HG03469 (cell line): Measurements from ENCODE around the gene NTRK1.

Experiments used
- ATAC-seq: cut with Tn5 transposase; IDR thresholded peaks from one replicate; pipeline ENCODE4 v1.9.1; 2021; ENCODE audit warnings: mild to moderate bottlenecking, moderate library complexity, moderate number of reproducible peaks; ENCODE audit not compliant: unreplicated experiment

NTRK1 gene

DNA sequence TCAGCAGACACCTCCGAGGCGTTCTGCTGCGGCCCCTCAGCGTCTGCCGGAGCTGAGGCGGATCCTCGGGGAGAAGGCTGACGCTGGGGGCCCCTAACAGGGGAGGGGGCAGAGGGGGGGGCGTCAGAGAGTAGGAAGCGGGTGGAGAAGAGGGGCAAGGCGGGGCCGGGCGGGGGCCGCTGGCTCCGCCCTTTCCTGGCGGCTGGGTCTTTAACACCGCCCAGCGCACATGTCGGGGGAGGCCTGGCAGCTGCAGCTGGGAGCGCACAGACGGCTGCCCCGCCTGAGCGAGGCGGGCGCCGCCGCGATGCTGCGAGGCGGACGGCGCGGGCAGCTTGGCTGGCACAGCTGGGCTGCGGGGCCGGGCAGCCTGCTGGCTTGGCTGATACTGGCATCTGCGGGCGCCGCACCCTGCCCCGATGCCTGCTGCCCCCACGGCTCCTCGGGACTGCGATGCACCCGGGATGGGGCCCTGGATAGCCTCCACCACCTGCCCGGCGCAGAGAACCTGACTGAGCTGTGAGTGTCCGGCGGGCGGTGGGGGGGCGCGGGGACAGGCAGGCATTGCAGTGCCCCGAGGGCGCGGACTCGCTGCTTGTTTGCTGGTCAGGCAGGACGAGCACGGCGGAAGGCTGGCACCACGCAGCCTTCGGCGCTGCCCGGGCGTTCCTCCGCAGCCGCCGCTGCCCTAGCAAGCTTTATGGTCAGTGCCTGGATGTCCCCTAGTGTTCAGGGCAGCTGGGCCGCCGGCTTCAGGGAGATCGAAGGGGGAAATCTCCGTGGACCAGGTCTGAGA is at the start of gene NTRK1:
TSS of gene NTRK1 (plus strand) at position 238 of the 796 bp plus-strand sequence. CDS start at position 308, 70 bp downstream.
- ATAC-seq, result no peak

DNA sequence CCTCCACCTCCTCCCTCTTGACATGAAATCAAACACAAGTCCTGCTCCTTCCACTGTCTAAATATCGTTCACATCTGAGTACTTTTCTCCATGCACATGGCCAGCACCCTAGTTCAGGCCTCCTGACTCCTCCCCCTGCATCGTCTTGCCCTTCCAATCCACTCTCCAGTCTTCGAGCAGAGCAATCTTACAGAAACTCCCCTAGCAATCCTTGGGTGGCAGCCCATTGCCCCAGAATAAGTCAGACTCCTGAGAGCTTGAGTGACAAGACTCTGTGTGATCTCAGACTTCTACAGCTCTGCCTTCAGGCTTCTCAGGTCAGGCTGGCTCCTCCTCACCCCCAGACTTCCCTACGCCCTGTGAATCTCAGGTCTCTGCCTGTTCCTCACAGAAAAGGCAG is 49.5 kb upstream of the NTRK1 start:
- ATAC-seq, result no peak

DNA sequence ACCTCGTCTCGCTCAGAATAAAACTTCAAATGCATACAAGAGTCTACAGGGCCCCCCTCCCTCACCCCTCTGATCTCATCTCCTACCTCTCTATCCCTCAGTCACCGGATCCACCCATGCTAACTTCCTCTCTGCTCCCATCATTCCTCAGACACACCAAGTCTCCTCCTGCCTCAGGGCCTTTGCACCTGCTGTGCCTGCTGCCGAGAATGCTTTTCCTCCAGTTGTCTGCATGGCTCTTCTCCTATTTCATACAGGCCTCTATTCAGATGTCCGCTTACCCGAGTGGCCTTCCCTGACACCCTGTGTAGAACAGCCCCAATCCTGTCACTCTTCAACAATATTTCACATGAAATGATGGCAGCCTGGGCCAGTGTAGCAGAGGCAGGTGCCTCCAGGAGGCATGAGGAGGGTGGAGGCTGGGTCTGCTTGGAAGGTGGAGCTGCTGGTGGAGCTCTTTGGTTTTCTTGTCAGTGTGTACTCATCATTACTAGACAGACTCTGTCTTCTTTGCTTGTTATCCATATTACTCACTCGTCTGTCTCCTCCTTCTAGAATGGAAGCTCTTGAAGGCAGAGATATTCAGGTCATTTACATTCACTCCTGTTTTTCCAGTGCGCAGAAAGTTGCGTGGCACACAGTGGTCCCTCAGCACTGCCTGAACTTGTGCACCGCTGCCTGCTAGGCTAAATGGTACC is 48.2 kb upstream of the NTRK1 start:
- no peak for ATAC-seq

- no peak for ATAC-seq
Measured at GRCh38 chr1:156813298-156813697, 47.4 kb upstream of the NTRK1 start.

DNA sequence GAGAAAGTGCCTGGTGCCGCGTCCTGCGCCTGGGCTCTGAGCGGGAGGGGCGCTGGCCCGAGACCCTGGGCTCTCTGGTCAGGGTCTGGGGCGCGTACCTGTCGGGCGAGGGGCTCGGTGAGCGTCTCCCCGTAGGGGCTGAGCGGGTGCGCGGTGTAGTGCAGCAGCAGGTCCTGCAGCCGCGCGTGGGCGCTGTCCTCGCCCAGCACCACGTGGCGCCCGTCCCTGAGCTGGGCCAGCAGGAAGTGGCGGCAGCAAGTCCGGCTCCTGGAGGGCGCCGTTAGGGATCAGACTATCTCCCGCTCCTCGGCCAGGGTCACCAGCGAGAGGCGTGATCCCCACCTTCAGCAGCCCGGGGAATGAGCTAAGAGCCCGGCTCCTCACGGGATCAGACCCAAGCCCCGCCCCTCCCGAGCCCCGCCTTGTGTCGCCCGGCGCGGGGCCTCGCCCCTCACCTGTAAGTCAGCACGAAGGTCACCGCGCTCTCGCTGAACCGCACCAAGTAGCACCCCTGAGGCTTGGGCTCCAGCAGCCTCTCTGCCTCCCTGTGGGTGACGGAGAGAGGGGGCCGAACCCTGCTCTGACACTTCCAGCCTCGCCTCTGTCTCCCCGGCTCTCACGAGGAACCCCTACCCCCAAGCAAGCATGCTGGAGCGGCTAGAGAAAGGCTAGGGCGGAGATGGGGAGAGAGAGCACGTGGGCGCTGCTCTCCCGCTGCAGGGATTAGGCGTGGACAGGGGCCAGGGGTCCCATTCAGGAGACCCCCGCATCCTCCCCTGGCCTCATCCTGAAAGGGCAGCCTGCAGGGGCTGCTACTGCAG is 46.7 kb upstream of the NTRK1 start:
- ATAC-seq, result no peak

GRCh38 chr1:156814571-156815260 is 45.9 kb upstream of the NTRK1 start:
- no peak for ATAC-seq

DNA sequence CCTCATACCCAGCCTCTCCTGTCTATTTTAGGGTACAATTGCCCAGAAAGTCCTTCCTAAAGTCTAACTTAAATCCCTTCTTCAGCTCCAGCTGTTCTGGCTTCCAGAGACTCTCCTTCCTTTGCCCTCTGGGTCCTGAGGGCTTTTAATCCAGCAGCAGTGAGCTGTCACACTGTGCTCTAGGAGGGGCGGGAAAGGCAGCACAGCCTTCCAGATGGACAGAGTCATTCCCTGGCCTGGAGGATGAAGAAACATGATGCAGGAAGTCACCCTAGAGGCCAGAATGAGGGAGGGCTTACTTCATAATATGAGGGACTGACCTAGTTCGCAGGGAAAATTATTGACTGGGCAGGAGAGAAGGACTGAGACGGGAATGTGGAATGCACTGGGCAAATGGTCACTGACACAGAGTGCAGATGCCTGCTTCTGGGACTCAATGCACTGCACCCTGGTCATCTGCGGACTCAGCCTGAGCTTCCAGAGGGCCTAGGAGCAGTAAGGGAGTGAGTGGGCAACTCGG is 45.3 kb upstream of the NTRK1 start:
- no peak for ATAC-seq

- ATAC-seq, result no peak
Measured at GRCh38 chr1:156815961-156816422, 44.7 kb upstream of the NTRK1 start.

GRCh38 chr1:156816561-156817328 is 43.9 kb upstream of the NTRK1 start, which contains the start of gene SH2D2A:
Gene SH2D2A (minus strand): TSS chr1:156816848. CDS start chr1:156816708, 140 bp downstream.
- ATAC-seq, result peak; percentile 65

DNA sequence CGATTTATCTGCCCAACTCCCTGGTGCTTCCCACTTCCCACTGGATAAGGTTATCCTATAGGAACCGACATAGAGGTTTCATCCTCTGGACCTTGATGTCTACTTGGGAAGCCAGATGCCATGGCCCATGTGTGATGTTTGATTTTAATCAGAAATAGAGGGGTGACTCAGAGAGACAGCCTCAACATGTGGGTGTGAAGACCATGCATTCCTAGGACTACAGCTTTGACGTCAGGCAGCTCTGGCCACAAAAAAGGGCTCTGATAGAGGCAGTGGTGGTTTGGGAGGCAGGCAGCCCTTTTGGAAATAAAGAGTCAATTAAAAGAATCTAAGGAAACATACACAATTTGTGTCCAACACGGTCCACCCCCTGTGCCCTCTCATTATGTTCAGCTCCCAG is 38.9 kb upstream of the NTRK1 start:
- ATAC-seq, result no peak

- no peak for ATAC-seq
Measured at GRCh38 chr1:156822680-156823079, 38.0 kb upstream of the NTRK1 start.

DNA sequence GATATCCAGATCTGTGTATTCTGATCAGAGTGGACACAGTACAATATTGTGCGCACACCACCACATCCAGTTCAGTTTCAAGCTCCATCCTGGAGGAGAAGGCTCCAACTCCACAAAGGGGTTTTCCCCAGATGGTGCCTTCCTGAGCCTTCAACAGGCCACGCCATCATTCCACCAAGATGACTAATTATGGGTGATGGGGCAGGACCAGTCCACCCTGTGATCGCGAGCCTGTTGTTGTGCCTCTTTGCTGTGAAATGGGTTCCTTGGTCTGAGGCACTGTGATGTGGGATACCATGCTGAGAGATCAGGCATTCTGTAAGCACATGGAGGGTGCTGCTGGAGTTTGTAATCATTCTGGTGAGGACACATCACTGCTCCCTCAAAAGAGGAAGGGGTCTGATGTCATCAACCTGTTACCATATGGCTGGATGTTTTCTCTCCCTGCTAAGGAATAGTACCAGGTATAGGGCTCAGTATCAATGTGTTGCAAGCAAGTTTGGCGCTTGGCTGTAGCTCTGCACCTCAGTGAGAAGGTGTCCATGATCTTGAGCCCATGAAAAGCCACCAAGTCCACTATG is 37.4 kb upstream of the NTRK1 start:
- no peak for ATAC-seq

- ATAC-seq, result no peak
Measured at GRCh38 chr1:156826630-156827029, 34.0 kb upstream of the NTRK1 start.

DNA sequence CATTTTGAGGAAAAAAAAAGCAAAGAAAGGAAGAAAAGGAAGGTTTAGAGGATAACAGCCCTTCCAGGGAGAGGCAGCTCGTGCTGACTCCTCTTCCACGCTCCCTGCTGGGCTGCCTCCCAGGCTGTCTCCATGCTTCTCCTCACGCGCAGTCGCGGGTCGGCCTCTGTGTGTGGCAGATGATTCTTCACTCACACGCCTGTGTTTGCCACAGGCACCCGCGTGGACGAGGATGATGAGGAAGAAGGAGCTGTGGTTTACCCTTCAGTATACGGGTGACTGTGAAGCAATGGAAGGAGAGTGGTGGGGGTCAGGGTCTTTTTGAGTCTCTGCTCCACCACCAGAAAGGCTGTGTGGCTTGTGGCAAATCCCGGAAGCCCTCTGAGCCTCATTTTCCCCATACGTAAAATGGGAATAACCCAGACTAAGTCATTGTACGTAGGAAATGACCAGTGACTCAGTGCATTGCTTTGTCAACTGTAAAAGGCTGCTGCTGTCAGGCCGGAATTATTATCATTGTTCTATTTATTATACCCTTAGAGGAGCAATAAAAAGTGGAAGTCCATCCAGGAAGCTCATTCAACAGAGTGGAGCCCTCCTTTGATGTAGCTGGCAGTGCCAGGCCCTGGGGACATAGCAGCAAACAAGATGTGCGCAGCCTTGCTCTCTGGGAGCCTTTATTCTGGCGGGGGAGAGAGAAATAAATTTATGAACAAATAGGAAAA is 32.1 kb upstream of the NTRK1 start:
- no peak for ATAC-seq

GRCh38 chr1:156832434-156832833 is 28.2 kb upstream of the NTRK1 start:
- no peak for ATAC-seq

- no peak for ATAC-seq
Measured at GRCh38 chr1:156833603-156834002, 27.1 kb upstream of the NTRK1 start.

- no peak for ATAC-seq
Measured at GRCh38 chr1:156834322-156834721, 26.3 kb upstream of the NTRK1 start.

DNA sequence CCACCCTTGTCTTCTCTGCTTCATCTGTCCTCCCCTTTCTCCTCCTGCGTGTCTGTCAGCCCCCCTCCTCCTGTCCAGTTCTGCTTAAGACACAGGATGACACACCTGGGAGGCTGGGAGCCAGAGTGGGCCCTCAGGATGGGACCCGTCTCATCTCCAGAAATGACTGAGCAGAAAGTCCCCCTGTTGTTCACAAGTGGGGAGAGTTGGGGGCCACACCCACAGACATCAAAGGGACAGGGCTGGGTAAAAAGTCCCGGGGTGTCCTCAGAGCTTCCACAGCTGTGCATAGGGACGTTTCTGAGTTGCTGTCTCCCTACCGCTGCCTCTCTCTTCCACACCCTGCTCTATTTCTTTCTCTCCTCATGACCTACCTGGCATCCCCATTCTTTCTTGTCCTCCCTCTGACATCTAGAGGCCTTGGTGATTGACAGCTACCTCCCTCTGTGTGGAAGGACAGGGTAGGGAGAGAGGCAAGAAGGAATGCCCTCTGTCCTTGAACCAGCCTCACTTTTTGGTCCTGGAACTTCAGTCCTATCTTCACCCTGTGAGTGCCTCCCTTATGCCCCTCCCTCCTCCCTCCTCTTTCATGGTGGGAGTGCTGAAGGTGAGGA is 24.5 kb upstream of the NTRK1 start:
- ATAC-seq, result no peak
